Coronary artery (tissue), 2 donors: ENCODE measurements around the gene P2RX6.

Source experiments
- DNase-seq: peaks from one replicate; pipeline ENCODE4 v3.0.0-alpha.2; 2017; ENCODE audit warnings: low spot score
- H3K27ac ChIP-seq, 2 donors: fragments of 200-600 bp; sonication (generic); one replicate each; pipeline ENCODE4 v1.5.1; 2016 to 2019
- H3K4me3 ChIP-seq: fragments of 200-600 bp; sonication (generic); 2 replicates; pipeline ENCODE4 v1.5.1; 2016; ENCODE audit warnings: mild to moderate bottlenecking, moderate library complexity
- CTCF ChIP-seq: fragments of 200-600 bp; sonication (generic); IDR thresholded peaks from one replicate; pipeline ENCODE4 v1.5.1; 2019; ENCODE audit warnings: antibody characterized with exemption

Gene P2RX6

GRCh38 chr22:21020802-21021429, 6.0 kb downstream of the P2RX6 start:
- Histone ChIP-seq H3K27ac (no peak overlapping the region), H3K4me3 (no peak overlapping the region)
- TF ChIP-seq CTCF = no peak
- DNase-seq = no peak

GRCh38 chr22:21022507-21022906, 7.5 kb downstream of the P2RX6 start:
- DNase-seq = peak; percentile 65
- no peak for TF ChIP-seq CTCF
- H3K4me3 ChIP-seq = no peak overlapping the region
- no peak overlapping the region for H3K27ac ChIP-seq

- peak; percentile 57 for DNase-seq
- H3K27ac ChIP-seq = no peak overlapping the region
- no peak overlapping the region for H3K4me3 ChIP-seq
- TF ChIP-seq CTCF = no peak
Measured at GRCh38 chr22:21022955-21023614, 8.1 kb downstream of the P2RX6 start.

- DNase-seq = peak; percentile 52
- TF ChIP-seq CTCF = no peak
- Histone ChIP-seq H3K27ac (no peak overlapping the region), H3K4me3 (no peak overlapping the region)
Measured at GRCh38 chr22:21025266-21025665, 10.3 kb downstream of the P2RX6 start.

GRCh38 chr22:21025763-21026755, 11.1 kb downstream of the P2RX6 start:
- Histone ChIP-seq H3K27ac (no peak overlapping the region), H3K4me3 (no peak overlapping the region)
- no peak for TF ChIP-seq CTCF
- no peak for DNase-seq

GRCh38 chr22:21026783-21027692, 12.1 kb downstream of the P2RX6 start:
- Histone ChIP-seq H3K27ac (no peak overlapping the region), H3K4me3 (no peak overlapping the region)
- no peak for TF ChIP-seq CTCF
- no peak for DNase-seq
